GM21447 (cell line): ENCODE results near the gene COL18A1.
"Not testable (repeated sequence)": the region's sequence is repeated elsewhere in the genome, so short reads cannot be mapped to it uniquely, and the experiment has no call there.

ENCODE experiments used
- ATAC-seq: cut with Tn5 transposase; IDR thresholded peaks from one replicate; pipeline ENCODE4 v1.9.1; 2021; ENCODE audit not compliant: unreplicated experiment

The COL18A1 gene

GRCh38 chr21:45513003-45513717, 108.2 kb downstream of the COL18A1 start:
- no peak for ATAC-seq

- ATAC-seq: no peak
Measured at GRCh38 chr21:45513741-45514310, 108.9 kb downstream of the COL18A1 start.

DNA sequence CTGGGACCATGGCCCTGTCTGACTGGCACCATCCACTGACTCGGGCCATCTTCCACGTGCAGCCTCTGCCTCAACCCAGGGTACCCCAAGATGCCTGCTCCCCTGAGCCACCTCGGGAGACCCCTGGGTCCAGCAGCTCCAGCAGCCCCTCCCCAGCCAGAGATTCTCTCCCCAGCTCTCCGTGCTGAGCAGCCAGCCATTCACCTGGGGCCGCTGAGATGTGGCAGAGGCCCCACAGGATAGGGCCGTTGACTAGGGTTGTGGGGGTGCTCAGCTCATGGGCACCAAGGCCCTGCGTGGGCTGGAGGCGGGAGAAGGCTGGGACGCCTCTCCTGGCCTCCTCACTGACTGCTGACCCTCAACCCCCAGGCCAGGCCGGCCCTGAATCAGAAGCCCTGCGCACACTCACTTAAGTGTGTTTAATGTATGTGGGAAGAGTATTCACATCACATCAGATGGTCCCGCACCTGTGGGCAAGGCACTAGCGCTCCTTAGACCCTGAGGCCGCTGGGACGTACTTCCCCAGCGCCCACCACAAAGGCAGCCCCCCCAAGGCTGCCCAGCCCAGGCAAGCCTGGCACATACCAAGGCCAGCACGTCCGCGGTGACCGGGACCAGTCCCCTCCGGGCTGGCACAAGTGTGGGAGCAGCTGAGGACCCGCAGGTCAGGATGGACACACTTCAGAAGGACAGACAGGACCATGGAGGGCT, 109.5 kb downstream of the COL18A1 start:
- no peak for ATAC-seq

- ATAC-seq: no peak
Measured at GRCh38 chr21:45515241-45516061, 110.5 kb downstream of the COL18A1 start.

DNA sequence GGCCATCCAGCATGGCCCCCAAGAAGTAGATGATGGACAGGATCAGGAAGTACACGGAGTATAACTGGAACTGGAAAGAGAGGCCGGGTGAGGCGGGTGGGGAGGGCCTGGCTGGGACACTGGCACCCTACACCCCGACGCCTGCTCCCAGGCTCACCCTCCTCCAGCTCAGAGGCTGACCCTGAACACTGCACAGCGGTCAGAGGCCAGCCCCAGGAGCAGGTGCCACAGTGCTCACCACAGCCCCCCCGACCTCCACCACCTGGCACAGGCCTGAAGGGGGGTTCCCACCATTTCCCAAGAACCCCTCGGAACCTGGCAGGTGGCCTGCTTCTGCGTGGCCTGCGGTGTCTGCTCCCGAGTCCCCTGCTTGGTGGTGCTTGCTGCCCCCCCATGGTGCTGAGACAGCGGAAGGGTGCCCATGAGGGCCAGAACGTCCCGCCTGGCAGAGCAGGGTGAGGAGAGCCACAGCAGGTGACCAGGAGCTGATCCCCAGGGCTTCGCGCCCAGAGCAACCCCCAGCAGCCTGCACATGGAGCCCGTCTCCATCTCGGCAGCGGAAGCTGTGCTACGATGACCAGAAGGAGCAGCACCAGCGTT, 111.2 kb downstream of the COL18A1 start:
- ATAC-seq: no peak

GRCh38 chr21:45516671-45517151, 111.7 kb downstream of the COL18A1 start:
- no peak for ATAC-seq

- ATAC-seq: no peak
Measured at GRCh38 chr21:45517249-45518065, 112.5 kb downstream of the COL18A1 start.

- ATAC-seq: no peak
Measured at GRCh38 chr21:45518742-45519141, 113.8 kb downstream of the COL18A1 start.

DNA sequence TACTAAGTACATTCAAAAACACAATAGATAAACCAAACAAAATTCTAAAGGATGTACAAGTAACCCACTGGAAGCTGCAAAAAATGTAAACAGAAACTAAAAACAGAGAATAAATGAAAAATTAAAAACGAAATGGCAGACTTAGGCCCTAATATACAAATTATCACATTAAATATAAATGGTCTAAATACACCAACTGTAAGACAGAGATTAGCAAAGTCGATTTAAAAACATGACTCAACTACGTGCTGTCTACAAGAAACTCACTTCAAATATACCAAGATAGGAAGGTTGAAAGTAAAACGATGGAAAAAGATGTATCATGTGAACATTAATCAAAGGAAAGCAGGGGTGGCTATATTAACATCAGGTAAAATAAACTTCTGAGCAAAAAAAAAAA, 114.2 kb downstream of the COL18A1 start:
- ATAC-seq: no peak

DNA sequence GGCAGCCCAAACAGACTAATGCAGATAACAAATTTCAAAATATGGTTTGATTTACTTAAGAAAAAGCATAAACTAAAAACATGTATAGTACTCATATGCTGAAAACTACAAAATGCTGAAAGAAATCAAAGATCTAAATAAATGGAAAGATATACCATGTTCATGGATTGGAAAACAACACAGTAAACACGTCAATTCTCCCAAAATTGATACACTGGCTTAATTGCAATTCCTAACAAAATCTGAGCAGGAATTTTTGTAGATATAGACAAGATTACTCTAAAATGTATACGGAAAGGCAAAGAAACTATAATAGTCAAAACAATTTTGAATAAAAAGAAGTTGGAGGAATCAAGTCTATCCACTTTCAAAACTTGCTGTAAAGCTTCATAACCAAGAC, 116.3 kb downstream of the COL18A1 start:
- ATAC-seq: no peak

- no peak for ATAC-seq
Measured at GRCh38 chr21:45522381-45522780, 117.4 kb downstream of the COL18A1 start.

DNA sequence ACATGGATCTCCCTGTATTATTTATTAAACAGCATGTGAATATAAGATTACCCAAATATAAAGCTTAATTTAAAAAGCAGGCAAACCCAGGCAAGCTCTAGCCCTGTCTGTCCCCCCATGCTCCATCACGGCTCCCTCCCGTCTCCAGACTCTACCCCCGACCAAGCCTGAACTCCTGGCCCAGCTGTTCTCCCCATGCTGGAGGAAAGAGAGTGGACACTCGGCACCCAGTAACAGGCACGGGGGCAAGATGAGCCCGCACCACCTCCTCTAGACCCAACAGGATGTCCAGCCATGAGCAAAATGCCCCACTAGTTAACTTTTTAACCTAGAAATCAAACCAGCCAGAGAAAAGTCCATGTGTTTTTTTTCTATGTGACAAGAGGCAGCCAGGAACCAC, 118.0 kb downstream of the COL18A1 start:
- no peak for ATAC-seq

GRCh38 chr21:45523411-45524101, 118.6 kb downstream of the COL18A1 start:
- ATAC-seq: no peak

- ATAC-seq: no peak
Measured at GRCh38 chr21:45524756-45525152, 119.8 kb downstream of the COL18A1 start.

DNA sequence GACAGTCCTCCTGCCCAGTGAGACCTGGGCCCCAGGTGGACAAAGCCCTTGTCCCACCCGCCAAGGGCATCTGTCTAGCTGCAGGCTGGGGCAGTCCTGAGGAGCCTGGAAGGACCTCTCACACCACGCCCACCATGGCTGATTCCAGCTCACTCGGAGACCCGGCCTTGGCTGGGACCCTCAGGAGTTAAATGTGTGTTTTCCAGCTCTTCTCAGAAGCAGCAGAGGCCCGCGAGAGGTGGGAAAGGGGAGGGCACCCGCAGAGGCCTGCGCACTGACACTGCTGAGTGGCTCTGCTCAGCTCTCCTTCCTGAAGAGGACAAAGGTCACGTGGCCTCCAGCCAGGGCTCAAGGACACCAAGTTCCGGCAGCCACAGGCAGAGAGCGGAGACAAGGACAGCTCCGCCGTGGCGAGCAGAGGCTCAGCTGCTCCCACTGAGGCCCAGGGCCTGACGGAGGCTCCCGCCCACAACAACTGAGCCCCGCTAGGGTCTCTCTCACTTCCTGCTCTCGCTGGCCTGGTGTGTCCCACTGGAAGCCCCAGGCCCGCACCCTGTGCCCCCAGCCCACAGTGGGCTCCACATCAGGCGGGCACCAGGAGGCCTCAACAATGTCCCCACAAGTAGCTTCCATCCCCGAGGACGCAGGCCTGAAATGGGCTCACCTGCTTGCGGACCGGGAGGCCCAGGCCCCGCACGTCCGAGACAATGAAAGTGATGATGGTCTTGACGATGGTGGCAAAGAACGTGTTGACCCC, 120.4 kb downstream of the COL18A1 start:
- no peak for ATAC-seq

GRCh38 chr21:45525910-45526306, 120.9 kb downstream of the COL18A1 start:
- ATAC-seq: no peak

DNA sequence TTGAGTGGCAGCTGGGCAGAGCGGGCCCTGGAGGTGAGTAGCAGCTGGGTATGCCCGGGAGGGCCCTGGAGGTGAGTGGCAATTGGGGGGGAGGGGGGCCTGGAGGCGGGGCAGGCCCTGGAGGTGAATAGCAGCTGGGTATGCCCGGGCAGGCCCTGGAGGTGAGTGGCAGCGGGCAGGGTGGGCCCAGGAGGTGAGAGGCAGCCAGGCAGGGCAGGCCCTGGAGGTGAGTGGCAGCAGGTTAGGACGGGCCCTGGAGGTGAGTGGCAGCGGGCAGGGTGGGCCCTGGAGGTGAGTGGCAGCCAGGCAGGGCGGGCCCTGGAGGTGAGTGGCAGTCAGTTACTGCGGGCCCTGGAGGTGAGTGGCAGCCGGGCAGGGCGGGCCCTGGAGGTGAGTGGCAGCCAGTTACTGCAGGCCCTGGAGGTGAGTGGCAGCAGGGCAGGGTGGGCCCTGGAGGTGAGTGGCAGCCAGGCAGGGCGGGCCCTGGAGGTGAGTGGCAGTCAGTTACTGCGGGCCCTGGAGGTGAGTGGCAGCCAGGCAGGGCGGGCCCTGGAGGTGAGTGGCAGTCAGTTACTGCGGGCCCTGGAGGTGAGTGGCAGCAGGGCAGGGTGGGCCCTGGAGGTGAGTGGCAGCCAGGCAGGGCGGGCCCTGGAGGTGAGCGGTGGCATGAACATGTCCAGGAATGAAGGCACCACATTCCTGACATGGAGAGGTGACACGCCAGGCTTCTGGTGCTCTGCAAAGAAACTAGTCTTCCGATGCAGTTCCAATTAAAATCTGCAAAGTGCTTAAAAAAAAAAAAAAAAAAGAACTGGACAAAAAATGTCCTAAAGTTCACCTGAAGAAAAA, 122.4 kb downstream of the COL18A1 start:
- not testable (repeated sequence) for ATAC-seq
